PC-9 (cell line): ENCODE data around the gene PPP1R9B. TPM values are rescaled to one million over a fixed set of nuclear protein-coding genes. Genes with fewer than 3 reads are reported as not detected.

Experiments
- BruUV-seq: library from RNA; stranded (reverse); fragments of 400-500 nt; replicated peaks from 2 replicates; lab custom pipeline; 2021; lab: Mats Ljungman, UMichigan
- CTCF ChIA-PET: fragments of 300-600 bp; sonication (Branson Sonifier 250); formaldehyde crosslinking; loops from one replicate; lab custom pipeline; 2022; ENCODE audit warnings: antibody characterized with exemption; lab: Charles Lee
- POLR2A ChIA-PET: fragments of 300-600 bp; sonication (Branson Sonifier 250); formaldehyde crosslinking; loops from one replicate; lab custom pipeline; 2022; ENCODE audit warnings: antibody characterized with exemption; ENCODE audit not compliant: unreplicated experiment; lab: Charles Lee
- DNase-seq, 2 experiments: peaks; one replicate each; pipeline versions ENCODE4 v3.0.0 to v3.0.0-alpha.2; 2015 to 2022; ENCODE audit warnings: mixed read lengths in 1 of 2
- H2AFZ ChIP-seq: fragments of 200-600 bp; sonication (generic); 2 replicates; pipeline ENCODE4 v1.8.1; 2017; ENCODE audit warnings: antibody characterized with exemption
- H3F3A ChIP-seq: fragments of 200-600 bp; sonication (generic); 2 replicates; pipeline ENCODE4 v1.8.1; 2017; ENCODE audit warnings: antibody characterized with exemption, mild to moderate bottlenecking, low read depth; ENCODE audit not compliant: insufficient read depth
- H3K27ac ChIP-seq: fragments of 200-600 bp; sonication (generic); 2 replicates; pipeline ENCODE4 v1.6.1; 2016; ENCODE audit warnings: mixed run types
- H3K27me3 ChIP-seq: fragments of 200-600 bp; sonication (generic); 2 replicates; pipeline ENCODE4 v1.6.1; 2016; ENCODE audit warnings: low read depth, mixed run types; ENCODE audit not compliant: insufficient read depth
- H3K36me3 ChIP-seq: fragments of 200-600 bp; sonication (generic); 2 replicates; pipeline ENCODE4 v1.6.1; 2016; ENCODE audit warnings: low read depth, mixed run types
- H3K4me1 ChIP-seq: fragments of 200-600 bp; sonication (generic); replicated peaks from 2 replicates; pipeline ENCODE4 v1.6.1; 2016; ENCODE audit warnings: mixed run types; ENCODE audit not compliant: insufficient read depth
- H3K4me2 ChIP-seq: fragments of 200-600 bp; sonication (generic); 2 replicates; pipeline ENCODE4 v1.6.1; 2017; ENCODE audit warnings: mixed run types
- H3K4me3 ChIP-seq: fragments of 200-600 bp; sonication (generic); 2 replicates; pipeline ENCODE4 v1.6.1; 2016; ENCODE audit warnings: mixed run types
- H3K79me2 ChIP-seq: fragments of 200-600 bp; sonication (generic); 2 replicates; pipeline ENCODE4 v1.6.1; 2017; ENCODE audit warnings: low read depth, mixed run types
- H3K9me2 ChIP-seq: fragments of 200-600 bp; sonication (generic); 2 replicates; pipeline ENCODE4 v1.8.1; 2017; ENCODE audit warnings: mild to moderate bottlenecking; ENCODE audit not compliant: insufficient read depth
- H3K9me3 ChIP-seq: fragments of 200-600 bp; sonication (generic); 2 replicates; pipeline ENCODE4 v1.8.1; 2016; ENCODE audit warnings: low read depth; ENCODE audit not compliant: insufficient read depth
- H4K20me1 ChIP-seq: fragments of 200-600 bp; sonication (generic); 2 replicates; pipeline ENCODE4 v1.8.1; 2017; ENCODE audit not compliant: insufficient read depth
- CTCF ChIP-seq: fragments of 200-600 bp; sonication (generic); conservative IDR thresholded peaks from 2 replicates; pipeline ENCODE4 v1.6.1; 2017; ENCODE audit warnings: mixed run types, antibody characterized with exemption, mild to moderate bottlenecking, moderate library complexity
- EZH2 ChIP-seq: fragments of 200-600 bp; sonication (generic); IDR thresholded peaks from 2 replicates; pipeline ENCODE4 v1.8.0; 2017; ENCODE audit warnings: antibody characterized with exemption, low read depth
- intact Hi-C: fragments of 100-400 bp; cut with micrococcal nuclease; formaldehyde crosslinking; loops from one replicate; pipeline ENCODE4 v1.10.0; 2022; ENCODE audit not compliant: unreplicated experiment
- total RNA-seq: library from RNA; stranded (reverse); gene quantifications from 2 replicates; pipeline ENCODE4 v1.2.3, GENCODE V29; 2021

The PPP1R9B gene
- total RNA-seq, 1 experiment from 2014 or later, result 35.8 TPM

- Histone ChIP-seq H3K9me2 (no peaks in the 10 kb centered on the region), H3K4me3 (0 out of 2 replicates have a peak overlapping the region, but pooled peaks have one; percentile 59), H3K27me3 (no peaks in the 10 kb centered on the region), H3K36me3 (no peaks in the 10 kb centered on the region), H3K79me2 (no peaks in the 10 kb centered on the region), H3K4me1 (peaks cover 5% of the 10 kb centered on the region), H4K20me1 (no peaks in the 10 kb centered on the region), H3K27ac (no peak overlapping the region), H2AFZ (no peak overlapping the region; the same call in 1 of the 2 replicates), H3K4me2 (peak overlapping the region; percentile 87), H3K9me3 (no peaks in the 10 kb centered on the region), H3F3A (peaks cover 8% of the 10 kb centered on the region; the same call in 1 of the 2 replicates)
- no peak for DNase-seq
- intact Hi-C loops, result loop anchor here (1.0 to 2.0 kb wide), 2 partner anchors 21 to 68 kb away; no protein-coding TSS in a partner anchor
- ChIA-PET POLR2A (interaction anchor here (0.7 kb wide), 1 partner anchor 17 kb away, joined by 6 read pairs; no protein-coding TSS in a partner anchor), CTCF (no interaction called here)
- TF ChIP-seq CTCF, result no peak
- no peak for TF ChIP-seq EZH2
- no TSS peak for BruUV-seq
Measured at GRCh38 chr17:50161911-50162288, 11.4 kb upstream of the PPP1R9B start.

GRCh38 chr17:50161023-50161910, 10.8 kb upstream of the PPP1R9B start:
- Histone ChIP-seq H3K27ac (no peak overlapping the region), H3K4me3 (peak overlapping the region; percentile 59), H3K9me2 (no peaks in the 10 kb centered on the region), H3K36me3 (no peaks in the 10 kb centered on the region), H3K27me3 (no peaks in the 10 kb centered on the region), H3K4me2 (peak overlapping the region; percentile 87), H3F3A (peaks cover 8% of the 10 kb centered on the region; the same call in 1 of the 2 replicates), H3K9me3 (no peaks in the 10 kb centered on the region), H2AFZ (peak overlapping the region; percentile 86), H3K4me1 (peaks cover 5% of the 10 kb centered on the region), H3K79me2 (no peaks in the 10 kb centered on the region), H4K20me1 (no peaks in the 10 kb centered on the region)
- intact Hi-C loops, result loop anchor here (1.0 to 2.0 kb wide), 2 partner anchors 20 to 67 kb away; no protein-coding TSS in a partner anchor
- TF ChIP-seq CTCF, result peak; percentile 88
- TF ChIP-seq EZH2, result no peak
- CTCF ChIA-PET, result interaction anchor here (0.9 kb wide), 1 partner anchor 22 kb away, joined by 3 read pairs; no protein-coding TSS in a partner anchor
- DNase-seq, result peak; percentile 74 to 91
- POLR2A ChIA-PET, result no interaction called here
- no TSS peak for BruUV-seq

GRCh38 chr17:50157891-50158290, 7.4 kb upstream of the PPP1R9B start:
- Histone ChIP-seq H3K4me3 (no peak overlapping the region), H3K4me1 (peaks cover 38% of the 10 kb centered on the region), H3K9me2 (no peaks in the 10 kb centered on the region), H3F3A (peaks cover 39% of the 10 kb centered on the region), H4K20me1 (no peaks in the 10 kb centered on the region), H2AFZ (no peak overlapping the region), H3K27me3 (no peaks in the 10 kb centered on the region), H3K9me3 (no peaks in the 10 kb centered on the region), H3K36me3 (no peaks in the 10 kb centered on the region), H3K27ac (no peak overlapping the region), H3K79me2 (no peaks in the 10 kb centered on the region), H3K4me2 (no peak overlapping the region)
- CTCF ChIA-PET, result no interaction called here
- intact Hi-C loops, result no loop called here
- no peak for DNase-seq
- POLR2A ChIA-PET, result no interaction called here
- BruUV-seq, result no TSS peak
- TF ChIP-seq CTCF (no peak), EZH2 (no peak)
